ENCODE results near the gene CNOT2. TPM values are rescaled to one million over a fixed set of nuclear protein-coding genes. Genes with fewer than 3 reads are reported as not detected.
A peak's percentile ranks its signal among the peaks of the same experiment; 100 is the strongest.

CNOT2 gene
- total RNA-seq, 1 donor from 2014 or later, result 67.2 TPM

- no peak overlapping the region for H3K4me2 ChIP-seq (ENCODE audit: low read length)
- H3K9me3 ChIP-seq (ENCODE audit: insufficient read depth, low read depth, low read length), result no peaks in the 10 kb centered on the region
- peak overlapping the region; percentile 10 for H3K27ac Mint-ChIP-seq (ENCODE audit: unreplicated experiment)
- no peaks in the 10 kb centered on the region for H3K27me3 Mint-ChIP-seq (ENCODE audit: low read depth, unreplicated experiment)
- H2AFZ ChIP-seq (ENCODE audit: low read depth, low read length), result no peak overlapping the region
- H4K20me1 ChIP-seq (ENCODE audit: insufficient read depth, low read length), result peaks cover 38% of the 10 kb centered on the region
- no peak overlapping the region for H3K27ac ChIP-seq (ENCODE audit: low read depth, low read length)
- no peak overlapping the region for H3K9ac ChIP-seq (ENCODE audit: low read length)
- H3K27me3 ChIP-seq (ENCODE audit: insufficient read depth, low read length), result no peaks in the 10 kb centered on the region
- H3K4me3 Mint-ChIP-seq (ENCODE audit: unreplicated experiment), result no peak overlapping the region
- H3K79me2 ChIP-seq (ENCODE audit: insufficient read depth, low read length), result peaks cover 99% of the 10 kb centered on the region
- peaks cover 33% of the 10 kb centered on the region for H3K4me1 Mint-ChIP-seq (ENCODE audit: low read depth, unreplicated experiment)
- peaks cover 2% of the 10 kb centered on the region for H3K9me3 Mint-ChIP-seq (ENCODE audit: unreplicated experiment)
- no peak for DNase-seq (ENCODE audit: low read depth)
- peaks cover 5% of the 10 kb centered on the region for H3K36me3 ChIP-seq (ENCODE audit: insufficient read depth, low read length)
- H3K4me3 ChIP-seq (ENCODE audit: insufficient read depth, low read depth, low read length), result no peak overlapping the region
- FAIRE-seq, result no peak
- TF ChIP-seq CTCF (IDR thresholded peaks at IDR 0.05; ENCODE audit: insufficient read depth, low read depth, low read length) (no peak), EZH2 (IDR thresholded peaks at IDR 0.05; ENCODE audit: insufficient read depth, low read length) (no peak)
- H3K4me1 ChIP-seq (ENCODE audit: insufficient read depth, low read length), result peaks cover 19% of the 10 kb centered on the region
- no peaks in the 10 kb centered on the region for H3K36me3 Mint-ChIP-seq (ENCODE audit: low read depth, unreplicated experiment)
These were observed 11.0 kb downstream of the CNOT2 start for GRCh38 chr12:70254225-70254624.

DNA sequence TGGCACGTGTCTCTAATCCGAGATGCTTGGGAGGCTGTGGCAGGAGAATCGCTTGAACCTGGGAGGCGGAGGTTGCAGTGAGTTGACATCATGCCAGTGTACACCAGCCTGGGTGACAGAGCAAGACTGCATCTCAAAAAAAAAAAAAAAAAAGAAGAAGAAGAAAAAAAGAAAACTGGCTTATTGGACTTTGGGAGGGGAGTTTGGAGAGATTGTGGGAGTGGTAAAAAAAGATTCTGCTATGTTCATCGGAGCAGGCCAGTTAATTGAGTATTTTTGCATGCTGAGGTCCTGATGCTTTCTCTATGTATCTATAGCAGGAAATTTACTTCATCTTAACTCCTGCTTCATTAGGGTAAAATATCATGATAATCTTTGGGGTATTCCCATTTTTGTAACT, 11.6 kb downstream of the CNOT2 start:
- Mint-ChIP-seq H3K27me3 (ENCODE audit: low read depth, unreplicated experiment) (no peaks in the 10 kb centered on the region), H3K4me3 (ENCODE audit: unreplicated experiment) (no peak overlapping the region), H3K4me1 (ENCODE audit: low read depth, unreplicated experiment) (peaks cover 33% of the 10 kb centered on the region), H3K9me3 (ENCODE audit: unreplicated experiment) (peaks cover 2% of the 10 kb centered on the region), H3K36me3 (ENCODE audit: low read depth, unreplicated experiment) (no peaks in the 10 kb centered on the region), H3K27ac (ENCODE audit: unreplicated experiment) (peak overlapping the region; percentile 72)
- Histone ChIP-seq H4K20me1 (ENCODE audit: insufficient read depth, low read length) (peaks cover 38% of the 10 kb centered on the region), H2AFZ (ENCODE audit: low read depth, low read length) (no peak overlapping the region), H3K27ac (ENCODE audit: low read depth, low read length) (peak overlapping the region; percentile 22), H3K4me2 (ENCODE audit: low read length) (peak overlapping the region; percentile 56), H3K79me2 (ENCODE audit: insufficient read depth, low read length) (peaks cover 99% of the 10 kb centered on the region), H3K36me3 (ENCODE audit: insufficient read depth, low read length) (peaks cover 5% of the 10 kb centered on the region), H3K27me3 (ENCODE audit: insufficient read depth, low read length) (no peaks in the 10 kb centered on the region), H3K9ac (ENCODE audit: low read length) (peak overlapping the region; percentile 32), H3K4me3 (ENCODE audit: insufficient read depth, low read depth, low read length) (no peak overlapping the region), H3K9me3 (ENCODE audit: insufficient read depth, low read depth, low read length) (no peaks in the 10 kb centered on the region), H3K4me1 (ENCODE audit: insufficient read depth, low read length) (peaks cover 19% of the 10 kb centered on the region)
- no peak for TF ChIP-seq CTCF (IDR thresholded peaks at IDR 0.05; ENCODE audit: insufficient read depth, low read depth, low read length)
- TF ChIP-seq EZH2 (IDR thresholded peaks at IDR 0.05; ENCODE audit: insufficient read depth, low read length), result no peak
- DNase-seq (ENCODE audit: low read depth) (no peak), FAIRE-seq (no peak)

GRCh38 chr12:70255311-70255710, 12.1 kb downstream of the CNOT2 start:
- peaks cover 99% of the 10 kb centered on the region for H3K79me2 ChIP-seq (ENCODE audit: insufficient read depth, low read length)
- H3K36me3 ChIP-seq (ENCODE audit: insufficient read depth, low read length), result peaks cover 5% of the 10 kb centered on the region
- peaks cover 38% of the 10 kb centered on the region for H4K20me1 ChIP-seq (ENCODE audit: insufficient read depth, low read length)
- DNase-seq (ENCODE audit: low read depth) (peak; percentile 53), FAIRE-seq (peak; percentile 88)
- peaks cover 2% of the 10 kb centered on the region for H3K9me3 Mint-ChIP-seq (ENCODE audit: unreplicated experiment)
- H3K9me3 ChIP-seq (ENCODE audit: insufficient read depth, low read depth, low read length), result no peaks in the 10 kb centered on the region
- no peak overlapping the region for H2AFZ ChIP-seq (ENCODE audit: low read depth, low read length)
- TF ChIP-seq CTCF (IDR thresholded peaks at IDR 0.05; ENCODE audit: insufficient read depth, low read depth, low read length) (no peak), EZH2 (IDR thresholded peaks at IDR 0.05; ENCODE audit: insufficient read depth, low read length) (no peak)
- no peak overlapping the region for H3K4me3 ChIP-seq (ENCODE audit: insufficient read depth, low read depth, low read length)
- H3K27me3 Mint-ChIP-seq (ENCODE audit: low read depth, unreplicated experiment), result no peaks in the 10 kb centered on the region
- H3K4me2 ChIP-seq (ENCODE audit: low read length), result peak overlapping the region; percentile 56
- H3K4me3 Mint-ChIP-seq (ENCODE audit: unreplicated experiment), result no peak overlapping the region
- H3K27ac Mint-ChIP-seq (ENCODE audit: unreplicated experiment), result peak overlapping the region; percentile 72
- no peaks in the 10 kb centered on the region for H3K36me3 Mint-ChIP-seq (ENCODE audit: low read depth, unreplicated experiment)
- H3K27me3 ChIP-seq (ENCODE audit: insufficient read depth, low read length), result no peaks in the 10 kb centered on the region
- H3K4me1 ChIP-seq (ENCODE audit: insufficient read depth, low read length), result peaks cover 19% of the 10 kb centered on the region
- peak overlapping the region; percentile 32 for H3K9ac ChIP-seq (ENCODE audit: low read length)
- H3K27ac ChIP-seq (ENCODE audit: low read depth, low read length), result peak overlapping the region; percentile 22
- H3K4me1 Mint-ChIP-seq (ENCODE audit: low read depth, unreplicated experiment), result peaks cover 33% of the 10 kb centered on the region

Data from astrocyte (in vitro differentiated cells and primary cell).